Mucosa of gallbladder (tissue), 1 donor: ENCODE results near the gene GLIS1. TPM values are rescaled to one million over a fixed set of nuclear protein-coding genes. Genes with fewer than 3 reads are reported as not detected.

Source experiments
- DNase-seq: peaks from one replicate; pipeline ENCODE4 v3.0.0-alpha.2; 2020; ENCODE audit warnings: low spot score
- total RNA-seq: library from RNA; stranded (reverse); gene quantifications from one replicate; pipeline ENCODE4 v1.2.1, GENCODE V29; 2021
- donor health status: DM: no; HTN: no; CAD: no.

Gene GLIS1
- total RNA-seq, 1 donor from 2014 or later = 0.17 TPM

DNA sequence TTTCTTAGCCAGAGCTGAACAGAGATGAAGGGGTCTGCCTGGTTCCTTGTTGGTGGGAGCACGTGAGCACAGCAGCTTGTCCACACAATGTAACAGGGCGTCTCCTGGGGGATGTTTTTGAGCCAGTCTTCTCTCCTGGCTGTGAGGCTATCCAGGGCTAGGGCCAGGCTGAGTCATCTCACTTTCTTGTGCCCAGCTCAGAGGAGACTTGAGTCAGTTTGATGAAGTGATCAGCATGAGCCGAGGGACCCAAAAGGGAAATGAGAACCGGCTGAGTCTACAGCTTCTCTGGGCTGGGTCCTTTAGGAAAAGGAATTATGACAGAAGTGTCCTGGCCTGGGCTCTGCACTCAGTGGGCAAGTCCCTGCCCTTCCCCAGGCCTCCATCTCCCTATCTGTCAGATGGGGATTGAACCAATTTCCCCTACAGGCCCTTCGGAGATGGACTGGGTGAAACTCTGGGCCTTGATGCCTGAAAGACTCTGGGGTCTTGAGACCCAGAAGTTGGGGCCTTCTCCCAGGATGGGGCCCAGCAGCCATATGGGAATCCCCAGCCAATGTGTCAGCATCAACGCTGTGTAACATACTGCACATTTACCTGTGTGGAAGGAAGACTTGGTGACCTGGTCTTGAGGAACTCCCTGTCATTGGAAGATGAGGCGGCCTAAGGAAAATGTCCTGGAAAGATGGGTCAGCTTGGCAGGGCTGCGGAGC lies 243.2 kb downstream of the GLIS1 start:
- DNase-seq = no peak

DNA sequence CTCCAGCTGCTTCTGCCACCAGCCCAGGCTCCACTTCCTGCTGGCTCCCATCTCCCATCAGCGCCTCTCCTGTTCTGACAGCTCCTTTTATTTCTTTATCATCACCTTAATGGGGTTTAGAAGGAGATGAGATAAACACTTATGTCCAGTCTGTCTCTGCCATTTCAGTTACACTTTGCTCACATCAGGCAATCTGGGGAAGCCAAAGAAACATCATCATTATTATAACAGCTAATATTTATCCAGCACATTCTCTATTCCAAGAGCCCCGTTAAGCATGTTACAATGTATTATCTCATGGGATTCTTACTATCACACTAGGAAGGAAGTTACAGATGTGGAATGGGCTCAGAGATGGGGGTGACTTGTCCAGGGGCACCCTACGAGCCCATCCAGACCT lies 248.6 kb downstream of the GLIS1 start:
- no peak for DNase-seq

- DNase-seq = no peak
These were observed 252.5 kb downstream of the GLIS1 start for GRCh38 chr1:53486395-53487026.

DNA sequence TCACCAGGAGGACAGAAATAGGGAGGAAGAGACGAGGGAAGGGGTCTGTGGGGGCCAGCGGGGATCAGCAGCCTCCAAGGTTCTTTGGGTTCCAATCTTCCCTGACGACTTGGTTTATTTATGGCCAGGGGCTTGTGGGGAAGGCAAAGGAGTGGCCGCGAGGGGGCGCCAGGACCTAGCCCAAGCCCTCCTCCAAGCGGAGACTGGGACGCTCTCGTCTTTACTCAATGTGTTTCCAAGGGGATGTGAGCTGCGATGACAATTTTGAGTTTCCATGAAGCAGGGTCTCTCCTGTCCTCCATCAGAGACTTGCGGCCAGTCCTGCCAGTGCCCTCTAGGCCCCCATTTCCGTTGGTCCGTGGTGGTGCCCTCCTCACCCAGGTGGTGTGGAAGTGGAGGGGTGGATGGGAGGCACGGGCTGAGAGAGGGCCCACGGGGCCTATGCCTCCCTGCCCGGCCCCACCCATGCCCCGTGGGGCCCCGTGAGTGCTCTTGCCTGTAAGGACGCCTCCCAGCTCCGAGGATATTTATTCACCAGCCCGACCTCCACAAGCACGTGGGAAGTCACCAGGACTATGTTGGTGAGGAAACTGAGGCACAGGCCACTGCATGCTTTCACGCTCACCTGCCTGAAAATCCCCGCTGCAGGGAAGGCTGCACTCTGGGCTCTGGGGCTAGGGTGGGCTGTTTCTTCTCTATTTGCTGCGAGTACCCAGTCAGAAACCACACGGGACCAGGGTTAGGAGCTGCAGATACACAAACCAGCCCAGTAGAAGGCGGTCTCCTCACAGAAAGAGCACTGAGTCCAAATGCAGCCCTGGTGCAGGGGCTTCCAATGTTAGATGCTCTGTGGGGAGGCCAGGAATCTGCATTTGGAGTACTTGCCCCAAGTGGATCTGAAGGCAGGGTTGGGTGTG lies 253.2 kb downstream of the GLIS1 start:
- DNase-seq = peak; percentile 77

GRCh38 chr1:53484705-53485477 lies 254.1 kb downstream of the GLIS1 start:
- DNase-seq = no peak

- no peak for DNase-seq
These were observed 255.3 kb downstream of the GLIS1 start for GRCh38 chr1:53483656-53484055.

GRCh38 chr1:53483170-53483569 lies 255.8 kb downstream of the GLIS1 start:
- no peak for DNase-seq

DNA sequence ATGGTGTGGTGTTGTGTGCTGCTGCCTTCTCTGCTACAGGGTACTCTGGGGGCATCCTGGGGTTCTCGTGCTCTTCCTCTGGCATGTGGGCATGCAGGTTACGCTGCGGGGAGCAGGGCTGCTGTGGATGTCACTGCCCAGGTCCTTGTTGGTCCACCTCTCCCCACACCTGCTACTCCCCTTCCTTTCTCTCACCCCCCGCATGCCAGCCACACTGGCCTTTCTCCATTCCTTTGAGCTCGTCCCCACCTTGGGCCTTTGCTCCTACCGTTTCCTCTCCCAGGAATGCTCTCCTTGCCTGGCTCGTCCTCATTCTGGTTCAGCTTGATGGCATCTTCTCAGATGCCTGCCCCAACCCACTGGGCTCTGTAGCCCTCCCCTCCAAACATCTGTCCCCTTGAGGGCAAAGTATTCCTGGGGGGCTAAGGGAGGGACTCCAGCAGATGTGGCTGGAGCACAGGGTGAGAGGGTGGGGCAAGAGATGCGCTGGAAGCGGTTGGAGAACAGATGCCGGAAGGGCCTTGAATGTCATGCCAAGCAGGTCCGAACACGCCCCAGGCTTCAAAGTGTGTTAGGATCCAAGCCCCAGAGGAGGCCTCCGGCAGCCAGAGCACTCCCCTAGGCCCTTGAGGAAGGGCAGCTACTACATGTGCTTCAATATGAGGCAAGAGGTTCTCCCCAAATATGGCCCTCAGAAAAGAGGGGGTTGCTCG lies 256.4 kb downstream of the GLIS1 start:
- DNase-seq = no peak

- no peak for DNase-seq
These were observed 257.5 kb downstream of the GLIS1 start for GRCh38 chr1:53481456-53481855.

- DNase-seq = no peak
These were observed 258.3 kb downstream of the GLIS1 start for GRCh38 chr1:53480678-53481077.

DNA sequence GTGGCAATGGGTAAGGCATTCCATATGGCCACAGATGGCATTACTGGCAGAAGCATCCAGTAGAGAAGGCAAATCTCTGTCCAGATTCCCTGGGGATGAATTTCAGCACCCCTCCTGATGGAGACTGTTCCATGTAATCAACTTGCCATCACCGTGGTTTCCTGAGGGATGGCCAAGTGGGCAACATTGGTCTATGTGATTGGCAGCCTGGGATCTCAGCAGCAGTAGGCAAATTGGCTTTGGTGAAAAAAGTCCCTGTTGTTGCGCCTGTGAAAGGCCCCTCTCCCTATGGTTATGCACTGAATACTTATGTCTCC lies 260.5 kb downstream of the GLIS1 start:
- DNase-seq = no peak

- no peak for DNase-seq
These were observed 261.1 kb downstream of the GLIS1 start for GRCh38 chr1:53477651-53478501.

DNA sequence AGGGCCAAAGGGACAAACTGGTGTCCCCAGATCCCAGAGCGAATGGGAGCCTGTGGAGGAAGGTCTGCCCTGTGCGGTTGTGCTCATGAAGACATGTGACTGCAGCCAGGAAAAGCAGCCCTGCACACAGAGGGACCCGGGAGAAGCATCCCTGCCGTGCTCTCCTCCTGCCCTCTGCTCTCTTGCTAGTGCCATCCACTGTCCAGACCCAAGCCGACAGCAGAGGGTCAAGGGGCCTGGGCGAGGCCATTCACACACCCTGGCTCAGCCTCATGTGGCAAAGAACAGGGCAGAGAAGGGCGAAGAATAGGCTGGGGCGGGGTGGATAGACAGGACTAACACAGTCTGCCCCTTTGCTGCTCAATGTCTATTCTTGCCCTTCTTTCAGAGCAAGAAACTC lies 262.4 kb downstream of the GLIS1 start:
- no peak for DNase-seq

GRCh38 chr1:53475664-53476063 lies 263.3 kb downstream of the GLIS1 start:
- DNase-seq = no peak

GRCh38 chr1:53473463-53473862 lies 265.5 kb downstream of the GLIS1 start:
- DNase-seq = no peak

GRCh38 chr1:53471000-53471399 lies 268.0 kb downstream of the GLIS1 start:
- DNase-seq = no peak

DNA sequence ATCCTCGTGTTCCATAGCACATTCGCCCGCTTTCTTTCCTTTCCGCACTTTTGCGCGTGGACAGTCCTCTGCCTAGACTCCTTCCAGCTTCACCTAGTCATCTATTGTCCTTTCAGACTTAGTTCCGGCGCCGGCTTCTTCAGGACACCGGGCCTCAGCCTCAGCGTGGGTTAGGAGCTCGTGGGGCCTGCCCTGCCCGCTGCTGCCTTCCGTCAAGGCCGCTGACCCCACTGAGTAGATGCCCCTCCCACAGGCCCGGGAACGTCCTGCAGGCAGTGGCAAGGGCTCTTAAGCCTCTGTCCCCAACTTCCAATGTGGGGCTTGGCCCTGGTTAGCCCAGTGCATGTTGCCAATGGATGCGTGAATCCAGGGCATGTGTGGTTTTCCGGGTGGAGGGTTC lies 268.4 kb downstream of the GLIS1 start:
- DNase-seq = no peak

GRCh38 chr1:53470155-53470554 lies 268.8 kb downstream of the GLIS1 start:
- peak; percentile 80 for DNase-seq

- DNase-seq = no peak
These were observed 269.6 kb downstream of the GLIS1 start for GRCh38 chr1:53469373-53469772.

DNA sequence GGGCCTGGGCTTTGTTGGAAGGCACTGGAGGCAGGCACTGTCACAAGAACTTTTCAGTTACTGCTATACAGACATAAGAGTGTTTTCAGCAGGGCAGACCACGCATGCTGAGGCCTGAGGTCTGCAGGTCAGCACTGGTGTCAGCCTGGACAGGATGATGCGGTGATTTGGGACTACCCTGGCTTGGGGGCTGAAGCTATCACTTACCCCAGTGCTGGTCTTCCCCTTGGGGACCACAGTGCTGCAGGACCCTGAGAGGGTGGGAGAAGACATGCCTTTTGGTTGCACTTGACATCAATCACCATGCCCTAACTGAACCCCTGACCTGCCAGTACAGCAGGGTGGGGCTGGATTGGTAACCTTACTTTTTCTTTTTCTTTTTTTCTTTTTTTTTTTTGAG lies 270.6 kb downstream of the GLIS1 start:
- no peak for DNase-seq
